Activated CD4-positive, alpha-beta T cell treated with anti-CD3 and anti-CD28 coated beads, Interleukin-2, Interleukin-4, amounts not matched to agents 100 ng/mL and 50 ng/mL, durations not matched to agents 16 hours and 8 hours (primary cell): ENCODE results near the gene GEMIN2.
"Not testable (repeated sequence)": the region's sequence is repeated elsewhere in the genome, so short reads cannot be mapped to it uniquely, and the experiment has no call there.

Source experiments
- DNase-seq: peaks from one replicate; pipeline ENCODE4 v3.0.0-alpha.2; 2020; ENCODE audit warnings: low spot score

The GEMIN2 gene

DNA sequence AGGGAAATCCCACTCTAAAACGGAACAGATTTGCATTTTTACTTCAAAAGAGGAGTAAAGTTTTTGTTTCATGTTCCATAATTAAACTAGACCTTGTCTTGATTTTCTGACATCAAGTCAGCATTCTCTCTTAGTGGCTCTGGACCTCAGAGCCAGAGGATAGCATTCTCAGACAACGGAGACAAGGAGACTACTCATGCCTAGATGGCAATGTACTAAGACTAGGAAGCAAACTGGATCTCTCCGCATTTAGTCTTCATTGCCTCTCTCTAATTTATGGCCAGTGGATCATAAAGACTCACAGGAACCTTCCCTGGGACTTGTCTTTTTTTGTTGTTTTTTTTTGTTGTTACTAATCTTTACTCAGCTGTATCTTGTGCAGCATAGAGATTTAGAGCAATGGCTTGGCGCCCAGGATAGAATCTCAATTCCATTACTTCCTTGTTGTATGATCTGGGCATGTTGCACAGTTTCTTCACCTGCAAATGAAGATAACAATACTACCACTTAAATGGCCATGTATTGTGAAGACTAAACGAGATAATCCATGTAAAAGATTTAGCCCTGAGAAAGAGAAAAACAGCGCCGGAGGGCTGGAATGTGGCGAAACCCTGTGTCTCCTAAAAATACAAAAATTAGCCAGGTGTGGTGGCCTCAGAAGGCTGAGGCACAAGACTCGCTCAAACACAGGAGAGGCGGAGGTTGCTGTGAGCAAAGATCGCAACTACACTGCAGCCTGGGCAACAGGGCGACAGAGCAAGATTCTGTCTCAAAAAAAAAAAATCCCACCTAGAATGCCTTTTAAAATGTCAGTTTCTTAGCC is 4.0 kb upstream of the GEMIN2 start:
- no peak for DNase-seq

DNA sequence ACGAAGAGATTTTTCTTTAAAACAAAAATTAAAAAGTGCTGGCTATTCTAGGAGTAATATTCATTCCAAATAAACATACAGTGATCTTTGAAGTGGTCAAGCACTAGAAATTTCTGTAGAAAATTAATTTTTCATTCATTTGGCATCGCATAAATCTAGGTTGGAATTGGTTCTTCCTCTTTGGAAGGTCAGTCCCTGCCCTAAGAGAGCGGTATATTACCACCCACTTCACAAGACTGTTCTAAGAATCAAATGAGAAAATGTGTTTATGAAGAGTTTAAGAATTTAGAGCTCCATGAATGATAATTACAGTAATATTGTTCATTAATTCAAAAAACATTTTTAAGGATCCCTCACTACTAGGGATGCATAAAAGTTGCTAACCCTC is 444 bp upstream of the GEMIN2 start:
- no peak for DNase-seq

DNA sequence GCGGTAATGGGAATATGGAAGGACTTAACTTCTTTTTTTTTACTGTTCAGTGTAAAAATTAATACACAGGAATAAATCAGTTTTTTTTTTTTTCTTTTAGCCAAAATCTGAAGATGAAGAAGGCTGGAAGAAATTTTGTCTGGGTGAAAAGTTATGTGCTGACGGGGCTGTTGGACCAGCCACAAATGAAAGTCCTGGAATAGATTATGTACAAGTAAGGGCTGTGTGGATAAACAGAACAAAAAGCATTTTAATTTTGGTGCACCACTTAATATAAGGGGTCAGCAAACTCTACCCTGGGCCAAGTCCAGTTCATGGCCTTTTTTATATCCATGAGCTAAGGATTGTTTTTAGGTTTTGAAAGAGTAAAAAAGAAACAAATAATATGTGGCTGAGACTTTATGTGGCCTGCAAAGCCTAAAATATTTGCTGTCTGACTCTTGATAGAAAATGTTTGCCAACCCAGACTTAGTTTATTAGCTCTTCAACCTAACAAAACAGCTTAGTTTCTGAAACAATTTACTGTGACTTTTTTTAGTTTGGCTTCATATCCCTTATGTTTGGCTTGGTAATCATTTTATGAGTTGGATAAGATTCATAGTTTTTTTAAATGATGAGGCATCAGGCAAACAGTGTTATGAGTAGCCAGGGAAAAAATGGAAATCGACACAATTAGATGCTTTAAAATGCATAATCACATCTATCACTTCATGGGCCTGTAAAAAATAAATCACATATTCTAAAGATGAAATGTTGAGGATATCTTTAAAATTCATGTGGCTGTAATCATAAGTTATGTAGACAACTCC is 8.4 kb downstream of the GEMIN2 start:
- no peak for DNase-seq

DNA sequence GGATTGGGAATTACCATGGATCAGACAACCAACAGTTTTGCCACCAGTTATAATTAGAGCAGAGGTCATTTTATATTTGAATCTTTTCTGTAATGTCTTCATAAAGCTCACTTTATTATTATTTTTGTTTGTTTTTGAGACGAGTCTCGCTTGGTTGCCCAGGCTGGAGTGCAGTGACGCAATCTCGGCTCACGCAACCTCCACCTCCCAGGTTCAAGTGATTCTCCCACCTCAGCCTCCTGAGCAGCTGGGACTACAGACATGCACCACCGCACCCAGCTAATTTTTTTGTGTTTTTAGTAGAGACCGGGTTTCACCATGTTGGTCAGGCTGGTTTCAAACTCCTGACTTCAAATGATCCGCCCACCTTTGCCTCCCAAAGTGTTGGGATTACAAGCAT is 23.7 kb downstream of the GEMIN2 start:
- DNase-seq, result not testable (repeated sequence)

DNA sequence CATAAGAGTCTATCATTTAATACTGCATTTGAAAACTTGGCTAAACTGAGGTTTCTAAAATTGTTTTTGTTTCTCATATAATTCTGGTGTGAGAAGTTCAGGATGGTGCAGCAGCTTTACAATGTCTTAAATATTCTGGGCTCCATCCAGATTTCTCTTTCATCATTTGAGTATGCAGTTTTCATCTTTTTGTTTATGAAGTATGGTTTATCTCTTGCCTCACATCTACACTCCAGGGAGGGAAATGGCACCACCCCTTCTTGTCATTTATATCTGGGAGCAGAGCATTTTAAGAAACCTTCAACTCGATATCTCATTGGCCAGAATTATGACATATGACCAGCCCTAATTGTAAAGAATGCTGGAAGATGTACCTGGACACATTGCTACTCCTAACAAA is 24.3 kb downstream of the GEMIN2 start:
- DNase-seq, result no peak

DNA sequence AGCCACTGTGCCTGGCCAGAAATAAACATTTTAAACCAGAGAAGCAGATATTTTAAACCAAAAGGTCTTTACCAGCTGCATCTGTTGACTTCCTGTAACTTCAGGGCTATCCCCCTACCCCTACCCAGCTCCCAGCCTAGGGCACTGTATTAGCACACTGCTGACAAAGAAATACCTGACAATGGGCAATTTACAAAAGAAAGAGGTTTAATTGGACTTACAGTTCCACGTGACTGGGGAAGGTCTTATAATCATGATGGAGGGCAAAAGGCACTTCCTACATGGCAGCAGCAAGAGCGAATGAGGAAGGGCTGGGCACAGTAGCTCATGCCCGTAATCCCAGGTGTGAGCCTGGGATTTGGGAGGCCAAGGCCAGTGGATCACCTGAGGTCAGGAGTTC is 26.0 kb downstream of the GEMIN2 start:
- no peak for DNase-seq

DNA sequence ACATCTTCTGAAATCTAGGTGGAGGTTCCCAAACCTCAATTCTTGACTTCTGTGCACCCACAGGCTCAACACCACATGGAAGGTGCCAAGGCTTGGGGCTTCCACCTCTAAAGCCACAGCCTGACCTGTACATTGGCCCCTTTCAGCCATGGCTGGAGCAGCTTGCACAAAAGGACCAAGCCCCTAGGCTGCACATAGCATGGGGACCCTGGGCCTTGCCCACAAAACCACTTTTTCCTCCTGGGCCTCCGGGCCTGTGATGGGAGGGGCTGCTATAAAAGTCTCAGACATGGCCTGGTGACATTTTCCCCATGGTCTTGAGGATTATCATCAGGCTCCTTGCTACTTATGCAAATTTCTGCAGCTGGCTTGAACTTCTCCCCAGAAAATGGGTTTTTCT is 27.5 kb downstream of the GEMIN2 start:
- DNase-seq, result not testable (repeated sequence)

DNA sequence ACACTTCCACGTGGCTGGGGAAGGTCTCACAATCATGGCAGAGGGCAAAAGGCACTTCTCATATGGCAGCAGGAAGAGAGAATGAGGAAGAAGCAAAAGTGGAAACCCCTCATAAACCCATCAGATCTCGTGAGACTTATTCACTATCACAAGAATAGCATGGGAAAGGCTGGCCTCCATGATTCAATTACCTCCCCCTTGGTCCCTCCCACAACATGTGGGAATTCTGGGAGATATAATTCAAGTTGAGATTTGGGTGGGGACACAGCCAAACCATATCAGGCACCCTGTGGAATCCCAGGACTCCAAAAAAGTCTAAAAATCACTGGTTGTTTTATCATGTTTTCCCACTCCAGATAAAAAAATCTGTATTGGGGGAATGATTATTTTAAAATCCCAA is 29.1 kb downstream of the GEMIN2 start:
- not testable (repeated sequence) for DNase-seq

DNA sequence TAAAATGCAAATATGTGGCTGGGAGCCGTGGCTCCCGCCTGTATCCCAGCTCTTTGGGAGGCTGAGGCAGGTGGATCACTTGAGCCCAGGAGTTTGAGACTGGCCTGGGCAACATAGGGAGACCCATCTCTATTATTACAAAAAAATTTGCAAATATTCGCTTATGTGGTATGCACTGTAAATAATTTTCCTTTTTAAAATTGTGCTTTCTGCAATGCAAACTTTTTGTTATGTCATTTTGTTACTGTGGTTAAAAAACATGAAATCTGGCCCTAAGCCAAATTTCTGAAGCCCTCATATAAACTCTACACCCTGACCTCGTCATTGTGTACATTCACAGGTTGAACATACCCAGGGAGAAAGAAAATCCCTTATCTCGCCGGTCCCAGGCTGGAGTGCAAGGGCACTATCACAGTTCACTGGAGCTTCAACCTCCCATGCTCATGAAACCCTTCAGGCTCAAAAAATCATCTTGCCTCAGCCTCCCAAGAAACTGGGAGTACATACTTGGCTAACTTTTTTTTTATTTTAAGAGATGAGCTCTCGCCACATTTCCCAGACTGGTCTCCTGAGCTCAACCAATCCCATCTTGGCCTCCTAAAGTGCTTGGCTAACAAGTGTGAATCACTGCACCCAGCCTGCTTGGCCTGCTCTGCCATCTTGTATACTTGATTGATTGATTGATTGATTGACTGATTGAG is 31.3 kb downstream of the GEMIN2 start:
- no peak for DNase-seq

DNA sequence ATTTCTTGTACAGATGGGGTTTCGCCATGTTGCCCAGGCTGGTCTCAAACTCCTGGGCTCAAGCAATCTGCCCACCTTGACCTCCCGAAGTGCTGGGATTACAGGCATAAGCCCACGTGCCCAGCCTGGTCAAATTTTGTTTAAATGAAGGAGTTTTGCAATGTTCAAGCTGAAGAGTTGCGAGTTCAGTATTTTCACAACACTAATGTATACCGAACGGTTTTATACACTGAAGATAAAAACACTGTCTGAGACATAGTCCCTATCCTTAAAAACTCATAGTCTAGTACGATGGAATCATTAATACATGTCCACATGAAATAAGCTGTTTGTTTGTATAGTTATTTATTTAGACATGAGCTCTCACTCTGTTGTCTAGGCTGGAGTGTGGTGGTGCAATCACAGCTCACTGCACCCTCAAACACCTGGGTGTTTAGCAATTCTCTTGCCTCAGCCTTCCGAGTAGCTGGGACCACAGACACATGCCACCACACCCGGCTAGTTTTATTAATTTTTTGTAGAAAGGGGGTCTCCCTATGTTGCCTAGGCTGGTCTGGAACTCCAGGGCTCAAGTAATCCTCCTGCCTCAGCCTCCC is 40.6 kb downstream of the GEMIN2 start:
- DNase-seq, result no peak

DNA sequence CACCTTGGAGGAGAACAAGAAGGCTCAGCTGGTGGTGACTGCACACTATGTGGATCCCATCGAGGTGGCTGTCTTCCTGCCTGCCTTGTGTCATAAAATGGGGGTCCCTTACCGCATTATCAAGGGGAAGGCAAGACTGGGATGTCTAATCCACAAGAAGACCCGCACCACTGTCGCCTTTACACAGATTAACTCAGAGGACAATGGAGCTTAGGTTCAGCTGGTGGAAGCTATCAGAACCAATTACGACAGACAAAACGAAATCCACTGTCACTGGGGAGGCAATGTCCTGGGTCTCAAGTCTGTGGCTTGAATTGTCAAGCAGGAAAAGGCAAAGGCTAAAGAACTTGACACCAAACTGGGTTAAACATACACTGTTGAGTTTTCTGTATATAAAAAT is 43.4 kb downstream of the GEMIN2 start:
- no peak for DNase-seq

DNA sequence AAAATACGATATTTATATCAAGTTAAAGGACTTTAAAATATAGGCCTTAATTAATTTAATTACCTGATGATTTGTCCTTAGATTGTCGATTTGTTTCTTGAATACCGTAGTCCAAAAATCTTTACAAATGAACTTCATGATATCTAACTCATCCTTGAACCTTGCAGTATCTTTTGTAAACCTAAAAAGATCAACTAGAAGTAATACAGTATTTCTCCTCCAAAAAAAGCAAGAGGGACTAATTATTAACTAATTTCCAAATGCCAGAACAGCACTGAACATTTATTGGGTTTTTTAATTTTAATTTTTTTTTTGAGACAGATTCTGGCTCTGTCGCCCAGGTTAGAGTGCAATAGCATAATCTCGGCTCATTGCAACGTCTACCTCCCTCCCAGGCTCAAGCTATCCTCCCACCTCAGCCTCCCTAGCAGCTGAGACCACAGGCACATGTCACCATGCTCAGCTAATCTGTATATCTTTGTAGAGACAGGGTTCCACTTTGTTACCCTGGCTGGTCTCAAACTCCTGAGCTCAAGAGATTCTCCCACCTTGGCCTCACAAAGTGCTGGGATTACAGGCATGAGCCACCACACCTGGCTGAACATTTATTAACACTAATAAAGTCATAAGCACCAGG is 44.2 kb downstream of the GEMIN2 start:
- DNase-seq, result no peak

DNA sequence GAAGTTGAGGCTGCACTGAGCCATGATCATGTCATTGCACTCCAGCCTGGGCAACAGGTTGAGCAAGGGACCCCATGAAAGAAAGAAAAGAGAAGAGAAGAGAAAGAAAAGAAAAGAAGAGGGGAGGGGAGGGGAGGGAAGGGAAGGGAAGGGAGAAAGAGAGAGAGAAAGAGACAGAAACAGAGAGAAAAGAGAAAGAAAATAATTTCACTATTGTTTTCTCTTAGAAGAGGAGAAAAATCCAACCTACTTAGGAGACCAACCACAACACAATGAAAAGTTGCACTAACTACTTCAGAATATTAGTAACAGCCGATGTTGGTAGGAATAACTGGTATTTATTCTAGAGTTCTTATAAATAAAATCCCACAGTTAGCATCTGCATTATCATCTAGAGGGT is 46.4 kb downstream of the GEMIN2 start:
- no peak for DNase-seq

DNA sequence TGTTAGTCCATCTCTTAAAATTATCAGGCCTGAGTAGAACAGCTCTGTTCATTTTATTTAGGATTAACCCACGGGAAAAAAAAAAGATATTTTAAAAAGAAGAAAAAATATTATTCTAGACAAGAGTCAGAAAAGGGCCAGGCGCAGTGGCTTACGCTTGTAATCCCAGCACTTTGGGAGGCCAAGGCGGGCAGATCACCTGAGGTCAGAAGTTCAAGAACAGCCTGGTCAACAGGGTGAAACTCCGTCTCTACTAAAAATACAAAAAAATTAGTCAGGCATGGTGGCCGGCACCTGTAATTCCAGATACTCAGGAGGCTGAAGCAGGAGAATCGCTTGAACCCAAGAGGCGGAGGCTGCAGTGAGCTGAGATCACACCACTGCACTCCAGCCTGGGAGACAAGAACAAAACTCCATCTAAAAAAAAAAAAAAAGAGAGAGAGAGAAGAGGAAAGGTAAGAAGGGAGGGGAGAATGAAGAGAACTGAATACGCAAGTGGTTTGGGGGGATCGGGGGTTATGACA is 53.7 kb downstream of the GEMIN2 start:
- DNase-seq, result not testable (repeated sequence)

DNA sequence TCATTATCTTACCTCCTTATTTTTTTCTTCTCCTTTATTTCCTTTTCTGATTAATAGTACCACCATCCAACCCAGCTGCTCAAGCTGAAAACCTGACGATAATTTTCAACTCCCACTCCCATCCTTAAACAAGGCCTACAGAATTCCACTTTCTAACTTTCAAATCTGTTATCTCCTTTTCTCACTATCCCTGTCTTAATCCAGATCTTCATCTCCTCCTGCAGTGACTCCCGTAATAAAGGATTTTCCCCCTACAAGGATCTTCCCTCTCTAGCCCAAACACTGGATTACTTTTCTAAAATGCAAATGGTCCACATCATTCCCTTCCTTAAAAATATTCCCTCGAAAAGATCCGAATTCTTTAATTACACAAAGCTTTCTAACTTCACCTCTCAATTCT is 54.5 kb downstream of the GEMIN2 start:
- DNase-seq, result no peak

DNA sequence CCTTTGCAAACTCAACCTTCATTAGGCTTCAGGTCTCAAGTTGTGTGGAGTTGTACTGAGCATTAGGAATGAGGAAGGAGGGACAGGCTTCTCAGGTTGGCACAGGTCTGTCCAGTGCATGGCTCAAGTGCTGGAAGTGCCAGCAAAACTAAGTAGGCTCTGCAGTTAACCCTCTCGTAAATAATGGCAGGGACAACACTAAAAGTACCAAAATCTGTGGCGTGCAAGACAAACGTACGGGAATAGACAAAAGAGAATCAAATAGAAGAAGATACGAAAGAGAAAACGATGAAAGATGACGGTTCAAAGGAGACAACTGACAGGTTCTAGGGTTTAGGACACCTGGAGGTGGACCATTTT is 55.4 kb downstream of the GEMIN2 start:
- no peak for DNase-seq

DNA sequence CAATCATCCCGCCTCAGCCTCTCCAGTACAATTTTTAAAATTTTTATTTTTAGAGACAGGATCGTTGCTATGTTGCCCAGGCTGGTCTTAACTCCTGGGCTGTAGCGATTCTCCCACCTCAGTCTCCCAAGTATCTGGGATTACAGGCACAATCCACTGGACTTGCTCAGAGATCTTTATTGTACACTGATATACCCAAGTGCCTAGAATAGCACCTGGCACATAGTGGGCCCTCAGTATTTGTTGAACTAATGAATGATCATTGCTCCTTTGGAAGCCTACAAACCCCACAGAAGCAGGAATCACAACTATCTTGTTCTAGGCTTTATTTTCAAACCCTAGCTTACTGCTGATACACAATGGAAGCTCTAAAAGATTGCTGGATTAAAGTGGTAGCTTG is 59.1 kb downstream of the GEMIN2 start:
- no peak for DNase-seq

DNA sequence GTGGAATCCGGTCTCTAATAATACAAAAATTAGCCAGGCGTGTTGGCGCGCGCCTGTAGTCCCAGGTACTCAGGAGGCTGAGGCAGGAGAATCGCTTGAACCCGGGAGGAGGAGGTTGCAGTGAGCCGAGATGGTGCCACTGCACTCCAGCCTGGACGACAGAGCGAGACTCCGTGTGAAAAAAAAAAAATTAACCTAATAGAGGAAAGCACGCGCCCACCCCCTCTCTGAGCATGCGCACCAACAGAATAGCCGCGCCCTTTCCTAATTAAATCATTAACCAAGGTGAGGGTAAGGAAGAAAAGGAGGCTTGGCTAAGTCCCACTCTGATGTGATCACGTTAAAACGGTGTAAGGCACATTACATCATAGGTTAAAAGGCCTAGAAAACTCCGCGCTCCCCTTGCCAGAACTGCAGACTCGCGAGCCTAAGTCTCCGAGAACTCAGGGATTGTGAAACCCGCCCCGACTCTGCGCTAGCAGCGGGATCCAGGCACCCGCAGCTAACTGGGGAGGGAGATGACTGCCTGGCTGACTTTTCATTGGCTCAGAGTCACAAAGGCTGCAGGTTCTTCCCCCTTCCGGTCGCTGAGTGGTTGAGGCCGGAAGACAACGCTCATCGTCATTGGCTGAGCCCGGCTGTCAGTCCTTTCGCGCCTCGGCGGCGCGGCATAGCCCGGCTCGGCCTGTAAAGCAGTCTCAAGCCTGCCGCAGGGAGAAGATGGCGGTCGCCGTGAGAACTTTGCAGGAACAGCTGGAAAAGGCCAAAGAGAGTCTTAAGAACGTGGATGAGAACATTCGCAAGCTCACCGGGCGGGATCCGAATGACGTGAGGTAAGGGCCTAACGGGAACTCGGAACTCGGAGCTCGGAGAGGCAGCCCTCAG is 60.7 kb downstream of the GEMIN2 start, which contains the start of gene PNN:
PNN (plus strand) TSS at position 695 of the 885 bp plus-strand sequence; CDS start at position 721, 26 bp downstream.
- DNase-seq, result peak; percentile 99

DNA sequence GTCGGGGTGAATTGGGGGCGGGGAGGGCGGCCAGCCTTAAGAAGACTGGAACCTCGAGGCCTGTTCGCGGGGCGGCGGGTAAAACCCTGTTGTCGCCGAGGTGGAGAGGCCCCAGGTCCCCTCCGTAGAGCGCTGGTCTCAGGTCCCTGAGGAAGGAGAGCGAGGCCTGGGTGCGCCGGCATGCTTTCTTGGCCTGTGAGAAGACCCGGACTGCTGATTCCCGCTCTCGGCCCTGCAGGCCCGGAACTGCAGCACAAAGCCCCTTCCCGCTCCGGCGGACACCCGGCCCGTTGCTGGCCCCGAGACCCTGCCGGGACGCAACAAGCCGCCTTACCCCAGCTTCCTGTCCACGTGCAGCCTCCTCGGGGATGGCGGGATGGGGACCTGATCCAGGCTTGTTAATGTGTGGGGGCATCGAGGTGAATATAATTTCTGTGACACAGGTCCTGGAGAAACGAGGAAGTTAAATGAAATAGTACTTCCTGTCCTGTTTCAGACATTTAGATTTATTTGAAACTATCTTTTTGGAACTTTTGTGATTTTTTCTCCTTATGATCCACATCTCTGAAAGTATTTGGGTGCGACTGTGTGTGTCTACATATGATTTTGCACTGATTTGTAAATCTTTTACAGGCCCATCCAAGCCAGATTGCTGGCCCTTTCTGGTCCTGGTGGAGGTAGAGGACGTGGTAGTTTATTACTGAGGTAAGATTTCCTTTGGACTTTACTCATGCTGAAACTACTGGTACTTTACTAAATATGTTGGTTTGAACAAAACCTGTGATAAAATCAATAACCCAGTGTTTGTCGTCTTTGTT is 61.5 kb downstream of the GEMIN2 start:
- peak; percentile 48 for DNase-seq
